Fibroblast of lung (primary cell): Measurements from ENCODE around the gene NEDD4L. TPM values are rescaled to one million over a fixed set of nuclear protein-coding genes. Genes with fewer than 3 reads are reported as not detected.
A peak's percentile ranks its signal among the peaks of the same experiment; 100 is the strongest.

ENCODE experiments used
- DNase-seq, 2 donors: peaks; one replicate each; pipeline versions ENCODE4 v3.0.0 to v3.0.0-alpha.2; 2010; ENCODE audit warnings: low read depth in 2 of 2
- H2AFZ ChIP-seq: 2 replicates; pipeline ENCODE4 v1.5.1; 2012; ENCODE audit warnings: low read length, control low read depth, inconsistent platforms
- H3K27ac ChIP-seq: 2 replicates; pipeline ENCODE4 v1.5.1; 2011; ENCODE audit warnings: low read length, control low read depth; ENCODE audit not compliant: insufficient read depth
- H3K27me3 ChIP-seq: 2 replicates; pipeline ENCODE4 v1.5.1; 2011; ENCODE audit warnings: mild to moderate bottlenecking, low read length; ENCODE audit not compliant: control insufficient read depth, insufficient read depth
- H3K36me3 ChIP-seq: 2 replicates; pipeline ENCODE4 v1.5.1; 2011; ENCODE audit warnings: low read length; ENCODE audit not compliant: control insufficient read depth, insufficient read depth
- H3K4me1 ChIP-seq: 2 replicates; pipeline ENCODE4 v1.5.1; 2011; ENCODE audit warnings: low read length; ENCODE audit not compliant: control insufficient read depth, insufficient read depth; ENCODE audit errors: extremely low read depth
- H3K4me2 ChIP-seq: 2 replicates; pipeline ENCODE4 v1.5.1; 2011; ENCODE audit warnings: low read length, control low read depth; ENCODE audit not compliant: insufficient read depth; ENCODE audit errors: extremely low read depth
- H3K4me3 ChIP-seq, 4 experiments: fragments of 200-600 bp in 1 of 4; sonication (generic) in 1 of 4; replicated peaks in 1 of 4; 2 replicates each; pipeline ENCODE4 v1.5.1; 2011 to 2016; ENCODE audit warnings: low read length in 4 of 4, low read depth in 3 of 4, mild to moderate bottlenecking in 3 of 4, control low read depth in 2 of 4, inconsistent platforms in 1 of 4, mixed read lengths in 1 of 4; ENCODE audit not compliant: insufficient read depth in 1 of 4; ENCODE audit errors: control extremely low read depth in 1 of 4
- H3K79me2 ChIP-seq: 2 replicates; pipeline ENCODE4 v1.5.1; 2012; ENCODE audit warnings: mild to moderate bottlenecking, low read length, inconsistent platforms; ENCODE audit not compliant: control insufficient read depth, insufficient read depth
- H3K9ac ChIP-seq: 2 replicates; pipeline ENCODE4 v1.5.1; 2011; ENCODE audit warnings: mild to moderate bottlenecking, low read length, control low read depth; ENCODE audit not compliant: insufficient read depth
- H3K9me3 ChIP-seq: 2 replicates; pipeline ENCODE4 v1.5.1; 2012; ENCODE audit warnings: low read depth, low read length; ENCODE audit not compliant: control insufficient read depth, insufficient read depth
- H4K20me1 ChIP-seq: 2 replicates; pipeline ENCODE4 v1.5.1; 2011; ENCODE audit warnings: low read length; ENCODE audit not compliant: control insufficient read depth, insufficient read depth; ENCODE audit errors: extremely low read depth
- EZH2 ChIP-seq: IDR thresholded peaks from 2 replicates; pipeline ENCODE4 v1.5.1; 2012; ENCODE audit warnings: low read length, control low read depth, mild to moderate bottlenecking; ENCODE audit errors: missing control alignments
- polyA plus RNA-seq, 2 donors: library from polyadenylated mRNA; depleted of rRNA in 1 of 2; stranded (reverse) in 1 of 2; unstranded in 1 of 2; fragments of >200 nt; gene quantifications; 2 replicates each; pipeline ENCODE4 v1.2.1, GENCODE V29; 2011 to 2012; ENCODE audit warnings: missing spikeins in 1 of 2
- total RNA-seq: library from RNA; depleted of rRNA; stranded (reverse); fragments of >200 nt; gene quantifications from 2 replicates; pipeline ENCODE4 v1.2.1, GENCODE V29; 2014
- TF ChIP-seq, protein P1 (sequence below), 2 donors: IDR thresholded peaks in 1 of 2; conservative IDR thresholded peaks in 1 of 2; 1 replicate in 1 of 2; 2 replicates in 1 of 2; pipeline ENCODE4 v1.5.1; 2011 to 2012; ENCODE audit warnings: low read length in 2 of 2, control low read depth in 1 of 2, inconsistent platforms in 1 of 2, low read depth in 1 of 2, mild to moderate bottlenecking in 1 of 2

NEDD4L gene
- total and polyA plus RNA-seq, 2 donors (not counting 1 experiment from before 2014, with no cell fraction given) = 5.5 to 18.7 TPM

- Histone ChIP-seq H3K79me2 (no peaks in the 10 kb centered on the region), H3K27ac (no peak overlapping the region), H3K36me3 (no peaks in the 10 kb centered on the region), H4K20me1 (no peaks in the 10 kb centered on the region), H3K27me3 (no peaks in the 10 kb centered on the region), H2AFZ (no peak overlapping the region), H3K4me1 (no peaks in the 10 kb centered on the region), H3K4me3 (no peak overlapping the region), H3K9ac (no peak overlapping the region), H3K9me3 (no peaks in the 10 kb centered on the region), H3K4me2 (no peak overlapping the region)
- DNase-seq = no peak
- TF ChIP-seq, protein P1, sequence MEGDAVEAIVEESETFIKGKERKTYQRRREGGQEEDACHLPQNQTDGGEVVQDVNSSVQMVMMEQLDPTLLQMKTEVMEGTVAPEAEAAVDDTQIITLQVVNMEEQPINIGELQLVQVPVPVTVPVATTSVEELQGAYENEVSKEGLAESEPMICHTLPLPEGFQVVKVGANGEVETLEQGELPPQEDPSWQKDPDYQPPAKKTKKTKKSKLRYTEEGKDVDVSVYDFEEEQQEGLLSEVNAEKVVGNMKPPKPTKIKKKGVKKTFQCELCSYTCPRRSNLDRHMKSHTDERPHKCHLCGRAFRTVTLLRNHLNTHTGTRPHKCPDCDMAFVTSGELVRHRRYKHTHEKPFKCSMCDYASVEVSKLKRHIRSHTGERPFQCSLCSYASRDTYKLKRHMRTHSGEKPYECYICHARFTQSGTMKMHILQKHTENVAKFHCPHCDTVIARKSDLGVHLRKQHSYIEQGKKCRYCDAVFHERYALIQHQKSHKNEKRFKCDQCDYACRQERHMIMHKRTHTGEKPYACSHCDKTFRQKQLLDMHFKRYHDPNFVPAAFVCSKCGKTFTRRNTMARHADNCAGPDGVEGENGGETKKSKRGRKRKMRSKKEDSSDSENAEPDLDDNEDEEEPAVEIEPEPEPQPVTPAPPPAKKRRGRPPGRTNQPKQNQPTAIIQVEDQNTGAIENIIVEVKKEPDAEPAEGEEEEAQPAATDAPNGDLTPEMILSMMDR (conservative IDR thresholded peaks at IDR 0.05 in 1 of 2, IDR thresholded peaks at IDR 0.05 in 1 of 2; ENCODE audit: low read depth in 1 of 2, low read length in 2 of 2) = no peak
- TF ChIP-seq EZH2 = no peak
Measured at GRCh38 chr18:58401191-58401590, 357.2 kb downstream of the NEDD4L start.

GRCh38 chr18:58402247-58402646 lies 358.2 kb downstream of the NEDD4L start:
- TF ChIP-seq, protein P1 (conservative IDR thresholded peaks at IDR 0.05 in 1 of 2, IDR thresholded peaks at IDR 0.05 in 1 of 2; ENCODE audit: low read depth in 1 of 2, low read length in 2 of 2) = peak in 1 of 2 donors; percentile 22
- TF ChIP-seq EZH2 = no peak
- peak; percentile 83 to 87 for DNase-seq
- no peak overlapping the region for H2AFZ ChIP-seq
- no peak overlapping the region for H3K27ac ChIP-seq
- H4K20me1 ChIP-seq = no peaks in the 10 kb centered on the region
- H3K36me3 ChIP-seq = no peaks in the 10 kb centered on the region
- H3K4me2 ChIP-seq = no peak overlapping the region
- H3K4me1 ChIP-seq = no peaks in the 10 kb centered on the region
- no peaks in the 10 kb centered on the region for H3K9me3 ChIP-seq
- no peak overlapping the region for H3K4me3 ChIP-seq
- H3K79me2 ChIP-seq = no peaks in the 10 kb centered on the region
- no peaks in the 10 kb centered on the region for H3K27me3 ChIP-seq
- no peak overlapping the region for H3K9ac ChIP-seq

GRCh38 chr18:58402951-58403702 lies 359.1 kb downstream of the NEDD4L start:
- H2AFZ ChIP-seq = no peak overlapping the region
- H3K4me2 ChIP-seq = no peak overlapping the region
- no peak overlapping the region for H3K27ac ChIP-seq
- no peaks in the 10 kb centered on the region for H3K36me3 ChIP-seq
- no peak overlapping the region for H3K9ac ChIP-seq
- no peaks in the 10 kb centered on the region for H4K20me1 ChIP-seq
- H3K4me1 ChIP-seq = no peaks in the 10 kb centered on the region
- H3K79me2 ChIP-seq = no peaks in the 10 kb centered on the region
- peaks cover 2% of the 10 kb centered on the region for H3K27me3 ChIP-seq
- H3K9me3 ChIP-seq = no peaks in the 10 kb centered on the region
- no peak for TF ChIP-seq EZH2
- TF ChIP-seq, protein P1 (conservative IDR thresholded peaks at IDR 0.05 in 1 of 2, IDR thresholded peaks at IDR 0.05 in 1 of 2; ENCODE audit: low read depth in 1 of 2, low read length in 2 of 2) = no peak
- DNase-seq = no peak
- H3K4me3 ChIP-seq = no peak overlapping the region
